MM.1S (cell line): Measurements from ENCODE around the gene FAM174C.

Experiments
- CTCF ChIP-seq: fragments of 300-600 bp; sonication (generic); IDR thresholded peaks from 2 replicates; pipeline ENCODE4 v1.5.1; 2016; ENCODE audit warnings: antibody characterized with exemption, low read length, mixed read lengths
- EZH2 ChIP-seq: fragments of 300-600 bp; sonication (generic); optimal IDR thresholded peaks from 2 replicates; pipeline ENCODE3; 2017; ENCODE audit warnings: low read depth, mild to moderate bottlenecking, antibody characterized with exemption, low read length, mixed read lengths

DNA sequence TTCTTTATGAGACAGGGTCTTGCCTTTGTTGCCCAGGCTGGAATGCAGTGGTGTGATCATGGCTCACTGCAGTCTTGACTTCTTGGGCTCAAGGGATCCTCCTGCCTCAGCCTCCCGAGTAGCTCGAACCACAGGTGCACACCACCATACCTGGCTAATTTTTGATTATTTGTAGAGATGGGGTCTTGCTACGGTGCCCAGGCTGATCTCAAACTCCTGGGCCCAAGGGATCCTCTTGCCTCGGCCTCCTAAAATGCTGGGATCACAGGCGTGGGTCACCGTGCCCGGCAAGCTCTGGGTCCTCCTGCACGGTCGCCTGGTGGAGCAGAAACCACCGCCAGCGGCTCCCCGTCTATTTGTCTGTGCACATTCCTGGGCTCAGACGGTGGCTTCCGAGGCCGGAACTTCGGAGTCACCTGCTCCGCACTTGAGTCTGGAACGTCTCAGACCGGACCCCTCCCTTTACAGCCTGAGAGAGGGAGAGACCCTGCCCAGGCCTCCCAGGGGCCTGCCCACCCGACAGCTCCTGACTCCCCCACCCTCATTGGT lies 32.5 kb downstream of the FAM174C start:
- no peak for TF ChIP-seq CTCF
- TF ChIP-seq EZH2 = no peak
